Measurements from ENCODE around the gene ACIN1. TPM values are rescaled to one million over a fixed set of nuclear protein-coding genes. Genes with fewer than 3 reads are reported as not detected.
"Not testable (repeated sequence)": the region's sequence is repeated elsewhere in the genome, so short reads cannot be mapped to it uniquely, and the experiment has no call there.

The ACIN1 gene
- total RNA-seq, 1 donor from 2014 or later, result 225 TPM

- no peak for DNase-seq (ENCODE audit: low spot score)
- intact Hi-C loops (cut with micrococcal nuclease), result loop anchor here (1.0 kb wide), 1 partner anchor 32 kb away; no protein-coding TSS in a partner anchor
- Mint-ChIP-seq H3K9me3 (no peaks in the 10 kb centered on the region), H3K4me1 (ENCODE audit: low read depth) (peaks cover 6% of the 10 kb centered on the region), H3K4me3 (no peak overlapping the region), H3K27ac (no peak overlapping the region), H3K36me3 (ENCODE audit: low read depth) (no peaks in the 10 kb centered on the region), H3K27me3 (ENCODE audit: insufficient read depth) (peaks cover 7% of the 10 kb centered on the region)
These were observed 14.8 kb upstream of the ACIN1 start for GRCh38 chr14:23109769-23110168.

GRCh38 chr14:23108169-23108568, 13.2 kb upstream of the ACIN1 start:
- H3K4me3 Mint-ChIP-seq; H3K27ac Mint-ChIP-seq; intact Hi-C loops (cut with micrococcal nuclease); H3K4me1 Mint-ChIP-seq (ENCODE audit: low read depth); H3K36me3 Mint-ChIP-seq (ENCODE audit: low read depth); H3K9me3 Mint-ChIP-seq; DNase-seq (ENCODE audit: low spot score): not testable (repeated sequence)
- peaks cover 13% of the 10 kb centered on the region for H3K27me3 Mint-ChIP-seq (ENCODE audit: insufficient read depth)

GRCh38 chr14:23107620-23108019, 12.7 kb upstream of the ACIN1 start:
- H3K27ac Mint-ChIP-seq; H3K9me3 Mint-ChIP-seq; DNase-seq (ENCODE audit: low spot score); intact Hi-C loops (cut with micrococcal nuclease); H3K4me3 Mint-ChIP-seq; H3K36me3 Mint-ChIP-seq (ENCODE audit: low read depth); H3K4me1 Mint-ChIP-seq (ENCODE audit: low read depth): not testable (repeated sequence)
- H3K27me3 Mint-ChIP-seq (ENCODE audit: insufficient read depth), result peaks cover 17% of the 10 kb centered on the region

GRCh38 chr14:23106747-23107045, 11.8 kb upstream of the ACIN1 start:
- intact Hi-C loops (cut with micrococcal nuclease), result no loop called here
- H3K27ac Mint-ChIP-seq, result no peak overlapping the region
- DNase-seq (ENCODE audit: low spot score), result no peak
- H3K9me3 Mint-ChIP-seq, result no peaks in the 10 kb centered on the region
- H3K36me3 Mint-ChIP-seq (ENCODE audit: low read depth), result no peaks in the 10 kb centered on the region
- H3K4me1 Mint-ChIP-seq (ENCODE audit: low read depth), result no peaks in the 10 kb centered on the region
- peaks cover 17% of the 10 kb centered on the region for H3K27me3 Mint-ChIP-seq (ENCODE audit: insufficient read depth)
- no peak overlapping the region for H3K4me3 Mint-ChIP-seq

GRCh38 chr14:23105348-23105824, 10.4 kb upstream of the ACIN1 start:
- Mint-ChIP-seq H3K27ac (no peak overlapping the region), H3K4me3 (no peak overlapping the region), H3K9me3 (no peaks in the 10 kb centered on the region), H3K4me1 (ENCODE audit: low read depth) (no peaks in the 10 kb centered on the region), H3K36me3 (ENCODE audit: low read depth) (no peaks in the 10 kb centered on the region), H3K27me3 (ENCODE audit: insufficient read depth) (peaks cover 17% of the 10 kb centered on the region)
- DNase-seq (ENCODE audit: low spot score), result no peak
- intact Hi-C loops (cut with micrococcal nuclease), result no loop called here

GRCh38 chr14:23104591-23105347, 9.8 kb upstream of the ACIN1 start, which contains the start of gene CIROP:
Gene CIROP (minus strand): TSS chr14:23104989. CDS start chr14:23104920, 69 bp downstream.
- peaks cover 17% of the 10 kb centered on the region for H3K27me3 Mint-ChIP-seq (ENCODE audit: insufficient read depth)
- intact Hi-C loops (cut with micrococcal nuclease), result no loop called here
- no peaks in the 10 kb centered on the region for H3K4me1 Mint-ChIP-seq (ENCODE audit: low read depth)
- DNase-seq (ENCODE audit: low spot score), result no peak
- no peak within 1 kb of the TSS for H3K27ac Mint-ChIP-seq
- H3K9me3 Mint-ChIP-seq, result no peaks in the 10 kb centered on the region
- no peaks in the 10 kb centered on the region for H3K36me3 Mint-ChIP-seq (ENCODE audit: low read depth)
- no peak within 1 kb of the TSS for H3K4me3 Mint-ChIP-seq

GRCh38 chr14:23104070-23104590, 9.2 kb upstream of the ACIN1 start:
- Mint-ChIP-seq H3K27ac (no peak overlapping the region), H3K36me3 (ENCODE audit: low read depth) (peaks cover 5% of the 10 kb centered on the region), H3K4me1 (ENCODE audit: low read depth) (no peaks in the 10 kb centered on the region), H3K9me3 (no peaks in the 10 kb centered on the region), H3K27me3 (ENCODE audit: insufficient read depth) (peaks cover 15% of the 10 kb centered on the region), H3K4me3 (no peak overlapping the region)
- no peak for DNase-seq (ENCODE audit: low spot score)
- intact Hi-C loops (cut with micrococcal nuclease), result no loop called here

GRCh38 chr14:23103581-23103980, 8.6 kb upstream of the ACIN1 start:
- H3K36me3 Mint-ChIP-seq (ENCODE audit: low read depth), result peaks cover 9% of the 10 kb centered on the region
- no peak overlapping the region for H3K4me3 Mint-ChIP-seq
- DNase-seq (ENCODE audit: low spot score), result no peak
- no peak overlapping the region for H3K27ac Mint-ChIP-seq
- no peaks in the 10 kb centered on the region for H3K9me3 Mint-ChIP-seq
- H3K27me3 Mint-ChIP-seq (ENCODE audit: insufficient read depth), result peaks cover 14% of the 10 kb centered on the region
- intact Hi-C loops (cut with micrococcal nuclease), result no loop called here
- H3K4me1 Mint-ChIP-seq (ENCODE audit: low read depth), result no peaks in the 10 kb centered on the region

GRCh38 chr14:23102801-23103200, 7.9 kb upstream of the ACIN1 start:
- intact Hi-C loops (cut with micrococcal nuclease), result no loop called here
- no peak overlapping the region for H3K4me3 Mint-ChIP-seq
- DNase-seq (ENCODE audit: low spot score), result no peak
- H3K9me3 Mint-ChIP-seq, result no peaks in the 10 kb centered on the region
- peaks cover 15% of the 10 kb centered on the region for H3K36me3 Mint-ChIP-seq (ENCODE audit: low read depth)
- no peak overlapping the region for H3K27ac Mint-ChIP-seq
- H3K27me3 Mint-ChIP-seq (ENCODE audit: insufficient read depth), result peaks cover 14% of the 10 kb centered on the region
- H3K4me1 Mint-ChIP-seq (ENCODE audit: low read depth), result peaks cover under 1% of the 10 kb centered on the region

- H3K4me3 Mint-ChIP-seq, result no peak overlapping the region
- peaks cover 21% of the 10 kb centered on the region for H3K36me3 Mint-ChIP-seq (ENCODE audit: low read depth)
- intact Hi-C loops (cut with micrococcal nuclease), result no loop called here
- no peak overlapping the region for H3K27ac Mint-ChIP-seq
- H3K27me3 Mint-ChIP-seq (ENCODE audit: insufficient read depth), result peaks cover 14% of the 10 kb centered on the region
- DNase-seq (ENCODE audit: low spot score), result no peak
- peaks cover 7% of the 10 kb centered on the region for H3K4me1 Mint-ChIP-seq (ENCODE audit: low read depth)
- H3K9me3 Mint-ChIP-seq, result no peaks in the 10 kb centered on the region
These were observed 7.2 kb upstream of the ACIN1 start for GRCh38 chr14:23101986-23102625.

- intact Hi-C loops (cut with micrococcal nuclease), result no loop called here
- no peak overlapping the region for H3K27ac Mint-ChIP-seq
- H3K27me3 Mint-ChIP-seq (ENCODE audit: insufficient read depth), result peaks cover 14% of the 10 kb centered on the region
- peaks cover 14% of the 10 kb centered on the region for H3K4me1 Mint-ChIP-seq (ENCODE audit: low read depth)
- no peak overlapping the region for H3K4me3 Mint-ChIP-seq
- no peak for DNase-seq (ENCODE audit: low spot score)
- peaks cover 24% of the 10 kb centered on the region for H3K36me3 Mint-ChIP-seq (ENCODE audit: low read depth)
- H3K9me3 Mint-ChIP-seq, result no peaks in the 10 kb centered on the region
These were observed 6.5 kb upstream of the ACIN1 start for GRCh38 chr14:23101213-23101970.

GRCh38 chr14:23099212-23099861, 4.4 kb upstream of the ACIN1 start:
- Mint-ChIP-seq H3K9me3 (no peaks in the 10 kb centered on the region), H3K4me1 (ENCODE audit: low read depth) (peaks cover 15% of the 10 kb centered on the region), H3K27ac (no peak overlapping the region), H3K36me3 (ENCODE audit: low read depth) (peaks cover 24% of the 10 kb centered on the region), H3K4me3 (no peak overlapping the region), H3K27me3 (ENCODE audit: insufficient read depth) (peaks cover 14% of the 10 kb centered on the region)
- intact Hi-C loops (cut with micrococcal nuclease), result loop anchor here (10.0 kb wide), 2 partner anchors 515 to 1135 kb away; partner anchors contain the start of genes DAD1, GMPR2 and NEDD8
- DNase-seq (ENCODE audit: low spot score), result no peak

All from activated T-helper 1 cell treated with anti-CD3 and anti-CD28 coated beads, Interleukin-12 subunit alpha, Interleukin-12 subunit beta, Interleukin-2, Interleukin-4 antibody, amounts not matched to agents 30 ng/mL and 10 ng/mL and 1 ng/mL, durations not matched to agents 14 hours and 24 hours and 36 hours (primary cell).